Smooth muscle cell (in vitro differentiated cells): ENCODE results near the gene JARID2. TPM values are rescaled to one million over a fixed set of nuclear protein-coding genes. Genes with fewer than 3 reads are reported as not detected.
"Not testable (repeated sequence)": the region's sequence is repeated elsewhere in the genome, so short reads cannot be mapped to it uniquely, and the experiment has no call there.

Experiments
- DNase-seq: peaks from one replicate; lab custom pipeline; 2025; ENCODE audit not compliant: unreplicated experiment; lab: John Stamatoyannopoulos, UW
- H2AFZ ChIP-seq: fragments of 200-600 bp; sonication (generic); 2 replicates; pipeline ENCODE4 v1.6.0; 2016; ENCODE audit warnings: antibody characterized with exemption, low read depth, mild to moderate bottlenecking
- H3F3A ChIP-seq: fragments of 200-600 bp; sonication (generic); 2 replicates; pipeline ENCODE4 v1.6.0; 2017; ENCODE audit warnings: antibody characterized with exemption, low read depth
- H3K27ac ChIP-seq: fragments of 200-600 bp; sonication (generic); 2 replicates; pipeline ENCODE4 v1.5.1; 2016; ENCODE audit warnings: low read depth, mild to moderate bottlenecking
- H3K27me3 ChIP-seq: fragments of 200-600 bp; sonication (generic); 2 replicates; pipeline ENCODE4 v1.6.1; 2016; ENCODE audit warnings: low read depth, mild to moderate bottlenecking
- H3K36me3 ChIP-seq: fragments of 200-600 bp; sonication (generic); 2 replicates; pipeline ENCODE4 v1.5.1; 2016; ENCODE audit warnings: low read depth
- H3K4me1 ChIP-seq: fragments of 200-600 bp; sonication (generic); 2 replicates; pipeline ENCODE4 v1.5.1; 2016; ENCODE audit warnings: low read depth
- H3K4me2 ChIP-seq: fragments of 200-600 bp; sonication (generic); 2 replicates; pipeline ENCODE4 v1.6.0; 2016; ENCODE audit warnings: mild to moderate bottlenecking
- H3K4me3 ChIP-seq: fragments of 200-600 bp; sonication (generic); 2 replicates; pipeline ENCODE4 v1.5.1; 2016; ENCODE audit warnings: mild to moderate bottlenecking
- H3K79me2 ChIP-seq: fragments of 200-600 bp; sonication (generic); 2 replicates; pipeline ENCODE4 v1.6.0; 2016; ENCODE audit warnings: low read depth, mild to moderate bottlenecking
- H3K9ac ChIP-seq: fragments of 200-600 bp; sonication (generic); 2 replicates; pipeline ENCODE4 v1.6.0; 2016; ENCODE audit warnings: low read depth
- H3K9me3 ChIP-seq: fragments of 200-600 bp; sonication (generic); replicated peaks from 2 replicates; pipeline ENCODE4 v1.5.1; 2016; ENCODE audit warnings: low read depth
- H4K20me1 ChIP-seq: fragments of 200-600 bp; sonication (generic); 2 replicates; pipeline ENCODE4 v1.6.0; 2016; ENCODE audit warnings: low read depth
- WGBS: methylation state at CpG from one replicate; pipeline ENCODE4 v1.1.7; 2016; ENCODE audit warnings: low lambda C conversion rate; 5-methylcytosine and 5-hydroxymethylcytosine counted together
- polyA plus RNA-seq: library from polyadenylated mRNA; unstranded; fragments of >200 nt; fragmentation: Nextera tagmentation; extraction: Ambion mirVana; gene quantifications from 2 replicates; pipeline ENCODE4 v1.2.1, GENCODE V29; 2016
- total RNA-seq: library from RNA; depleted of rRNA; stranded (reverse); fragments of >200 nt; gene quantifications from 2 replicates; pipeline ENCODE4 v1.2.3, GENCODE V29; 2014
- TF ChIP-seq, protein P1 (sequence below): fragments of 200-600 bp; sonication (generic); IDR thresholded peaks from 2 replicates; pipeline ENCODE4 v1.5.1; 2017; ENCODE audit warnings: borderline replicate concordance, mild to moderate bottlenecking, antibody characterized with exemption; ENCODE audit not compliant: insufficient read depth, poor library complexity, severe bottlenecking

JARID2 gene
- total and polyA plus RNA-seq, 2 experiments from 2014 or later, result 5.2 to 10.2 TPM

GRCh38 chr6:15413466-15414234 lies 167.8 kb downstream of the JARID2 start:
- Histone ChIP-seq H3K9ac (no peak overlapping the region), H3K4me1 (peaks cover 29% of the 10 kb centered on the region), H3F3A (no peaks in the 10 kb centered on the region), H3K27me3 (no peaks in the 10 kb centered on the region), H3K79me2 (peaks cover 11% of the 10 kb centered on the region), H3K27ac (no peak overlapping the region), H2AFZ (no peak overlapping the region), H3K4me2 (peak overlapping the region; percentile 24), H4K20me1 (peaks cover 62% of the 10 kb centered on the region), H3K36me3 (no peaks in the 10 kb centered on the region), H3K4me3 (no peak overlapping the region), H3K9me3 (peaks cover 3% of the 10 kb centered on the region)
- DNase-seq, result no peak
- TF ChIP-seq, protein P1, sequence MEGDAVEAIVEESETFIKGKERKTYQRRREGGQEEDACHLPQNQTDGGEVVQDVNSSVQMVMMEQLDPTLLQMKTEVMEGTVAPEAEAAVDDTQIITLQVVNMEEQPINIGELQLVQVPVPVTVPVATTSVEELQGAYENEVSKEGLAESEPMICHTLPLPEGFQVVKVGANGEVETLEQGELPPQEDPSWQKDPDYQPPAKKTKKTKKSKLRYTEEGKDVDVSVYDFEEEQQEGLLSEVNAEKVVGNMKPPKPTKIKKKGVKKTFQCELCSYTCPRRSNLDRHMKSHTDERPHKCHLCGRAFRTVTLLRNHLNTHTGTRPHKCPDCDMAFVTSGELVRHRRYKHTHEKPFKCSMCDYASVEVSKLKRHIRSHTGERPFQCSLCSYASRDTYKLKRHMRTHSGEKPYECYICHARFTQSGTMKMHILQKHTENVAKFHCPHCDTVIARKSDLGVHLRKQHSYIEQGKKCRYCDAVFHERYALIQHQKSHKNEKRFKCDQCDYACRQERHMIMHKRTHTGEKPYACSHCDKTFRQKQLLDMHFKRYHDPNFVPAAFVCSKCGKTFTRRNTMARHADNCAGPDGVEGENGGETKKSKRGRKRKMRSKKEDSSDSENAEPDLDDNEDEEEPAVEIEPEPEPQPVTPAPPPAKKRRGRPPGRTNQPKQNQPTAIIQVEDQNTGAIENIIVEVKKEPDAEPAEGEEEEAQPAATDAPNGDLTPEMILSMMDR, result no peak
- 39% methylated on average over 6 of the region's 6 CpGs for WGBS

DNA sequence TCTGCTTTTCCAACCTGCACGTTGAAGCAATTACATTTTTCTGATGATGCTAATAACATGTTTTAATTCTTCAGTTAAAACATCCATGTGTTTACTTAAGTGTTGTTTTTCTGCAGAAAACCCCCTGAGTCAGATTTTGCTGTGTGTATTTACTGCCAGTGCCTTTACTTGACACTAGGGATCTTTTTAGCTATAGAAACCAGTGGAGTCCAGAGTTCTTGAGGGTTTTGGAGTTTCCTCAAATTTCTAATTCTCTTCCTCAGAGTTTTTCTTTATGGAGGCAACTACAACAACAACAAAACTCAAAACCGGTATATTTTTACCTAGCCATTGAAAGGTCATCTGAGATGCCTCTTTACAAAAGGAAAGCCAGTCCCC lies 168.4 kb downstream of the JARID2 start:
- Histone ChIP-seq H3K4me3 (no peak overlapping the region), H3K36me3 (no peaks in the 10 kb centered on the region), H3F3A (no peaks in the 10 kb centered on the region), H2AFZ (no peak overlapping the region), H3K4me2 (no peak overlapping the region), H3K4me1 (peaks cover 29% of the 10 kb centered on the region), H3K9me3 (peaks cover 9% of the 10 kb centered on the region), H4K20me1 (peaks cover 56% of the 10 kb centered on the region), H3K27me3 (no peaks in the 10 kb centered on the region), H3K79me2 (peaks cover 15% of the 10 kb centered on the region), H3K9ac (no peak overlapping the region), H3K27ac (no peak overlapping the region)
- WGBS, result 84% methylated on average over 2 of the region's 2 CpGs
- TF ChIP-seq, protein P1, result no peak
- DNase-seq, result no peak

GRCh38 chr6:15415622-15416021 lies 169.8 kb downstream of the JARID2 start:
- H4K20me1 ChIP-seq, result peaks cover 42% of the 10 kb centered on the region
- not testable (repeated sequence) for H3K36me3 ChIP-seq, DNase-seq, H3K9ac ChIP-seq, H3K4me3 ChIP-seq, H3F3A ChIP-seq, H2AFZ ChIP-seq, H3K27me3 ChIP-seq, H3K27ac ChIP-seq, H3K4me2 ChIP-seq
- H3K79me2 ChIP-seq, result peaks cover 25% of the 10 kb centered on the region
- 90% methylated on average over 2 of the region's 30 CpGs for WGBS
- peaks cover 25% of the 10 kb centered on the region for H3K4me1 ChIP-seq
- peaks cover 19% of the 10 kb centered on the region for H3K9me3 ChIP-seq

GRCh38 chr6:15416932-15417509 lies 171.2 kb downstream of the JARID2 start:
- WGBS, result 98% methylated on average over 6 of the region's 6 CpGs
- H3K4me3 ChIP-seq, result no peak overlapping the region
- H3K27me3 ChIP-seq, result no peaks in the 10 kb centered on the region
- H3K36me3 ChIP-seq, result peaks cover 5% of the 10 kb centered on the region
- peaks cover 31% of the 10 kb centered on the region for H3K79me2 ChIP-seq
- H4K20me1 ChIP-seq, result peaks cover 38% of the 10 kb centered on the region
- TF ChIP-seq, protein P1, result no peak
- peaks cover 12% of the 10 kb centered on the region for H3K4me1 ChIP-seq
- H3K9ac ChIP-seq, result no peak overlapping the region
- no peak for DNase-seq
- no peaks in the 10 kb centered on the region for H3F3A ChIP-seq
- H3K4me2 ChIP-seq, result no peak overlapping the region
- H3K27ac ChIP-seq, result no peak overlapping the region
- peaks cover 19% of the 10 kb centered on the region for H3K9me3 ChIP-seq
- no peak overlapping the region for H2AFZ ChIP-seq
